Tibial artery (tissue), 4 donors: ENCODE measurements around the gene JAKMIP1.
A peak's percentile ranks its signal among the peaks of the same experiment; 100 is the strongest.

ENCODE experiments used
- DNase-seq, 2 donors: peaks; one replicate each; pipeline ENCODE4 v3.0.0-alpha.2; 2019
- H3K27ac ChIP-seq, 2 donors: fragments of 200-600 bp; sonication (generic) in 1 of 2; 1 replicate in 1 of 2; 2 replicates in 1 of 2; pipeline ENCODE4 v1.5.1; 2018 to 2019; ENCODE audit warnings: mild to moderate bottlenecking in 1 of 2
- H3K27me3 ChIP-seq, 2 donors: fragments of 200-600 bp; sonication (generic) in 1 of 2; one replicate each; pipeline versions ENCODE4 v1.5.1 to v1.6.0; 2016 to 2019
- H3K36me3 ChIP-seq, 3 donors: fragments of 200-600 bp; sonication (generic) in 2 of 3; one replicate each; pipeline ENCODE4 v1.5.1; 2016 to 2019; ENCODE audit warnings: mild to moderate bottlenecking in 2 of 3
- H3K4me1 ChIP-seq, 4 donors: fragments of 200-600 bp; sonication (generic) in 2 of 4; 1 replicate in 3 of 4; 2 replicates in 1 of 4; pipeline ENCODE4 v1.5.1; 2016 to 2019
- H3K4me3 ChIP-seq, 2 donors: fragments of 200-600 bp; sonication (generic) in 1 of 2; 1 replicate in 1 of 2; 2 replicates in 1 of 2; pipeline ENCODE4 v1.5.1; 2018 to 2019; ENCODE audit warnings: mild to moderate bottlenecking in 2 of 2
- H3K9me3 ChIP-seq, 3 donors: fragments of 200-600 bp; sonication (generic) in 1 of 3; one replicate each; pipeline ENCODE4 v1.5.1; 2016 to 2019
- CTCF ChIP-seq, 2 experiments: fragments of 200-600 bp in 1 of 2; fragments of 450-650 bp in 1 of 2; IDR thresholded peaks; one replicate each; pipeline ENCODE4 v1.5.1; 2017 to 2019; ENCODE audit warnings: antibody characterized with exemption in 2 of 2, mild to moderate bottlenecking in 1 of 2, moderate library complexity in 1 of 2
- intact Hi-C: fragments of 100-400 bp; cut with DNase I; formaldehyde crosslinking; loops from one replicate; pipeline ENCODE4 v1.15.0; 2023; ENCODE audit warnings: low total_unique reads

The JAKMIP1 gene

GRCh38 chr4:6227412-6228157 is 27.2 kb upstream of the JAKMIP1 start:
- Histone ChIP-seq H3K27me3 (peaks cover 0 to 58% of the 10 kb centered on the region in 2 donors), H3K4me1 (no peaks in the 10 kb centered on the region), H3K27ac (no peak overlapping the region), H3K36me3 (no peaks in the 10 kb centered on the region), H3K9me3 (peaks cover 0 to 3% (median 1%) of the 10 kb centered on the region in 3 donors), H3K4me3 (no peak overlapping the region)
- intact Hi-C loops, result no loop called here
- no peak for TF ChIP-seq CTCF (IDR thresholded peaks at IDR 0.05)
- DNase-seq, result peak in 1 of 2 donors; percentile 24

- H3K27me3 ChIP-seq, result peaks cover 0 to 69% of the 10 kb centered on the region in 2 donors
- intact Hi-C loops, result no loop called here
These were observed 26.2 kb upstream of the JAKMIP1 start for GRCh38 chr4:6226506-6226905.

GRCh38 chr4:6225469-6225868 is 25.1 kb upstream of the JAKMIP1 start:
- peak; percentile 13 to 20 for DNase-seq
- Histone ChIP-seq H3K9me3 (peaks cover 0 to 13% (median 10%) of the 10 kb centered on the region in 3 donors), H3K4me3 (no peak overlapping the region), H3K36me3 (no peaks in the 10 kb centered on the region), H3K27ac (no peak overlapping the region), H3K27me3 (peaks cover 0 to 79% of the 10 kb centered on the region in 2 donors), H3K4me1 (peaks cover 0 to 10% (median 0%) of the 10 kb centered on the region in 4 donors)
- intact Hi-C loops, result no loop called here
- TF ChIP-seq CTCF (IDR thresholded peaks at IDR 0.05), result no peak

More at GRCh38 chr4:6226506-6226905, 26.2 kb upstream of the JAKMIP1 start:
- H3K36me3 ChIP-seq, result no peaks in the 10 kb centered on the region
- peak; percentile 10 to 56 for DNase-seq
- peaks cover 0 to 8% (median 0%) of the 10 kb centered on the region in 4 donors for H3K4me1 ChIP-seq
- no peak overlapping the region for H3K4me3 ChIP-seq
- peaks cover 0 to 13% (median 10%) of the 10 kb centered on the region in 3 donors for H3K9me3 ChIP-seq
- no peak overlapping the region for H3K27ac ChIP-seq
- no peak for TF ChIP-seq CTCF (IDR thresholded peaks at IDR 0.05)

GRCh38 chr4:6224735-6225134 is 24.4 kb upstream of the JAKMIP1 start:
- no peak overlapping the region for H3K27ac ChIP-seq
- no peak overlapping the region for H3K4me3 ChIP-seq
- peaks cover 0 to 78% of the 10 kb centered on the region in 2 donors for H3K27me3 ChIP-seq
- no peaks in the 10 kb centered on the region for H3K36me3 ChIP-seq
- intact Hi-C loops, result no loop called here
- TF ChIP-seq CTCF (IDR thresholded peaks at IDR 0.05), result no peak
- DNase-seq, result no peak
- H3K9me3 ChIP-seq, result peaks cover 0 to 13% (median 10%) of the 10 kb centered on the region in 3 donors
- H3K4me1 ChIP-seq, result peaks cover 0 to 10% (median 0%) of the 10 kb centered on the region in 4 donors

- Histone ChIP-seq H3K4me3 (no peak overlapping the region), H3K9me3 (peaks cover 0 to 13% (median 10%) of the 10 kb centered on the region in 3 donors), H3K36me3 (no peaks in the 10 kb centered on the region), H3K4me1 (peaks cover 0 to 10% (median 0%) of the 10 kb centered on the region in 4 donors), H3K27ac (no peak overlapping the region), H3K27me3 (peaks cover 0 to 68% of the 10 kb centered on the region in 2 donors)
- TF ChIP-seq CTCF (IDR thresholded peaks at IDR 0.05), result no peak
- no peak for DNase-seq
- intact Hi-C loops, result no loop called here
These were observed 22.5 kb upstream of the JAKMIP1 start for GRCh38 chr4:6222761-6223292.
